Choroid plexus epithelial cell (primary cell): ENCODE results near the gene FRMD4A.

Experiments
- DNase-seq: peaks from one replicate; pipeline ENCODE4 v3.0.0-alpha.2; 2010; ENCODE audit warnings: low read depth
- H3K4me3 ChIP-seq: 2 replicates; pipeline ENCODE4 v1.5.1; 2011; ENCODE audit warnings: low read depth, mild to moderate bottlenecking, control low read depth, low read length, moderate library complexity
- TF ChIP-seq, protein P1 (sequence below): conservative IDR thresholded peaks from 2 replicates; pipeline ENCODE4 v1.5.1; 2011; ENCODE audit warnings: low read depth, mild to moderate bottlenecking, control low read depth, inconsistent platforms, low read length, moderate library complexity

Gene FRMD4A

DNA sequence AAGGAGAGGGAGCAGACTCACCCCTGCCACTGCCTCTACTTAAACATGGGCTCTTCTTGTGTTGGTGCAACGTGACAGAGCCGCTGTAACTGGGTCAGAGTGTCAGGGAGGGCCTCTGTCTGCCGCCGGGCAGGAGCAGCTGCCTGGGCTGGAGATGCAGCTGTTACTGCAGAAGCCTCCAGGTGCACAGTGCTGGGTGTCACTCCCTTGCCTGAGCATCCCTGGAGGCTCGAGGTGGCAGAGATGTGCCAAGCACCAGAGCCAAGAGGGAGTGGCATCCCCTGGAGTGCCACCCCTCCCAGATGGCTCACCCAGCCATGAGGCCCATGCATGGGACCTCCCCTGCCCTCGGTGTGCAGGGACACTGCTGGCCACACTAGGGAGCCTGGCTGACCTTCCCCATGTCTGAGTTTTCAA is 598.3 kb downstream of the FRMD4A start:
- TF ChIP-seq, protein P1, sequence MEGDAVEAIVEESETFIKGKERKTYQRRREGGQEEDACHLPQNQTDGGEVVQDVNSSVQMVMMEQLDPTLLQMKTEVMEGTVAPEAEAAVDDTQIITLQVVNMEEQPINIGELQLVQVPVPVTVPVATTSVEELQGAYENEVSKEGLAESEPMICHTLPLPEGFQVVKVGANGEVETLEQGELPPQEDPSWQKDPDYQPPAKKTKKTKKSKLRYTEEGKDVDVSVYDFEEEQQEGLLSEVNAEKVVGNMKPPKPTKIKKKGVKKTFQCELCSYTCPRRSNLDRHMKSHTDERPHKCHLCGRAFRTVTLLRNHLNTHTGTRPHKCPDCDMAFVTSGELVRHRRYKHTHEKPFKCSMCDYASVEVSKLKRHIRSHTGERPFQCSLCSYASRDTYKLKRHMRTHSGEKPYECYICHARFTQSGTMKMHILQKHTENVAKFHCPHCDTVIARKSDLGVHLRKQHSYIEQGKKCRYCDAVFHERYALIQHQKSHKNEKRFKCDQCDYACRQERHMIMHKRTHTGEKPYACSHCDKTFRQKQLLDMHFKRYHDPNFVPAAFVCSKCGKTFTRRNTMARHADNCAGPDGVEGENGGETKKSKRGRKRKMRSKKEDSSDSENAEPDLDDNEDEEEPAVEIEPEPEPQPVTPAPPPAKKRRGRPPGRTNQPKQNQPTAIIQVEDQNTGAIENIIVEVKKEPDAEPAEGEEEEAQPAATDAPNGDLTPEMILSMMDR, result no peak
- no peak for DNase-seq
- H3K4me3 ChIP-seq, result no peak overlapping the region

DNA sequence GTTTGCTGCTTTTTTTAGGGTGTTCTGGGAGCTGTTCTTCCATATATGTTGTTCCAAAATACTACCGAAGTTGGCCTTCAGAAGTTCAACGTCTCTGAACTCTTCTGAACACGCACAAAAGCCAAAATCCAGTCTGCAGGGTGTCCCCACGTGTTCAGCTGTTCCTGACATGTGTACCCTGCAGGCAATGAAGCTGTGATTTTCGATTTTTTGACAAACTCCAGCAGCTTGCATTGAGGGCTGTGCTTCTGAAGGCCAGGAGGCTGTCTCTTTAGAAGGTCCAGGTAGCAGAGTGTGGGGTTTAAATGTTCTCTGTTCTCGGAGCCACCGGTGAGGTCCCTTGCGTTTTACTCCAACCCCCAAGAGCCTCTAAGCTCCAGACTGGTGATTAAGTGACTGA is 598.9 kb downstream of the FRMD4A start:
- TF ChIP-seq, protein P1, result no peak
- DNase-seq, result no peak
- H3K4me3 ChIP-seq, result no peak overlapping the region

- DNase-seq, result no peak
- TF ChIP-seq, protein P1, result no peak
- H3K4me3 ChIP-seq, result no peak overlapping the region
These were observed 599.8 kb downstream of the FRMD4A start for GRCh38 chr10:13730956-13731355.

DNA sequence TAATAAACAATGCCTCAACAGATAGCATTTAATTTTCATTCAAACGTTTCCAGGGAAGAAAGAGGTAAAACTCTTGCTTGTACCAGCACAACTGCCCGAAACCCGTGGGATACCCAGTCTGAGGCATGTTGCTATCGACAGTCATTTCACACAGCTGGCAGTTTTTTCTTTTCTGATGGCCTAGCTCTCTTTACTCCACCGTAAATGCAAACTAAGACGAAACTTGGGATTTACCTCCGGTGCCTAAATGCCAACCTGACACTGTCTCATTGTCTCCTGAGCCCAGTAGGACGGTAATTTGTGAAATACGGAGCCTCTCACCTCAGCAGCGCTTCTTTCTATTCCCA is 600.4 kb downstream of the FRMD4A start:
- DNase-seq, result no peak
- H3K4me3 ChIP-seq, result no peak overlapping the region
- TF ChIP-seq, protein P1, result no peak

DNA sequence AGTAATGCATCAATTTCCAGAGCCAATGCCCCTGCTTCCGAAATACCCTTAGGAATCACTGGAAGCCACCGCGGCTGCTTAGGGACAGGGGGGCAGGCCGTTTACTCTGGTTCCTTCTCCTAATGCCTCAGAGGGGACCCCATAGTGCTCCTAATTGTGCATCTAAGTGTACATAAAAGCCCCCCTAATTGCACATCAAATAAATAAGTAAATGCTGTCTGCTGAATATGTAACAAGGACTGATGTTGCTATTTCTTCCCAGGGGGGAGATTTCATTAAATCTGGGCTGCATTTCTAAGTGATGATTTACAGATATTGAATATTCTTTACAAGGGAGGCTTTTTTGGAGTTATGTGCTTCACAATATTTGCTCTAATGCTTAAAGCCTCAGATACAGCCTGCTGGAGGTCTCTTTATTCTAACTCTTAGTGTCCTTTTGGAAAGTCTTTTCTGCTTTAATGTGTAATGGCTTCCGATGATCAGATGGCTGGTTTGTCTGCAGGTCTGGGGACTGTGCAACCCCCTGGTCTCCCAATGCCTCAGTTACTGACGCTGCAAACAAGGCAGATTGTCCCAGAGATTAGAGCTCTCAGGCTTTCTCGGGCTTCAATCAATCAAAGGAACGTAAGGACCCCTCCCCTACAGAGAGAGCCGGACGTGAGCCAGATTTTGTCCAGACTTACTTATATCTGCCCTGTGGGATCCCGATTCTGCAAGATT is 601.0 kb downstream of the FRMD4A start:
- TF ChIP-seq, protein P1, result no peak
- H3K4me3 ChIP-seq, result no peak overlapping the region
- DNase-seq, result no peak

GRCh38 chr10:13728898-13729535 is 601.7 kb downstream of the FRMD4A start:
- H3K4me3 ChIP-seq, result no peak overlapping the region
- TF ChIP-seq, protein P1, result no peak
- DNase-seq, result no peak

DNA sequence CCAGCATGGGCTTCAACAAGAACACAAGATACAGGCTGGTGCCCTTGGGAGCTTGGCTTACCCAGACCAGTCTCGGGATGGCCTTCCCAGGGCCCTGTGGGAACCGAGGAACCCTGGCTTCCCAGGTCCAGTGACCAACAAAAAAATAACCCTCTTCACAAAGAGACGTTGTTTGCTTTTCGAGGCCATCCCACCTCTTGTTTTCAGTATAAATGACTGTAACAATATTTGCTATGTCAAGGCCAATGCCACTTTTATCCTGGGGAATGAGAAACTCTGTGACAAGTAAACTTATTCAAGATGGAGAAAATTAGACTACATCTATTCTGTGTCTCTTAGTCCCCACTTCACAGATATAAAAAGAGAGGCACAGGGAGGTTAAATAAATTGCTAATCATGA is 605.1 kb downstream of the FRMD4A start:
- no peak overlapping the region for H3K4me3 ChIP-seq
- no peak for DNase-seq
- TF ChIP-seq, protein P1, result no peak
